VCaP (cell line): ENCODE measurements around the gene B4GALT1.

ENCODE experiments used
- H3K27ac ChIP-seq: fragments of 450-650 bp; 2 replicates; pipeline ENCODE4 v1.5.1; 2017
- TF ChIP-seq, protein P1 (sequence below): fragments of 450-650 bp; conservative IDR thresholded peaks from 2 replicates; pipeline ENCODE4 v1.5.1; 2017; ENCODE audit warnings: mild to moderate bottlenecking, moderate library complexity

The B4GALT1 gene

DNA sequence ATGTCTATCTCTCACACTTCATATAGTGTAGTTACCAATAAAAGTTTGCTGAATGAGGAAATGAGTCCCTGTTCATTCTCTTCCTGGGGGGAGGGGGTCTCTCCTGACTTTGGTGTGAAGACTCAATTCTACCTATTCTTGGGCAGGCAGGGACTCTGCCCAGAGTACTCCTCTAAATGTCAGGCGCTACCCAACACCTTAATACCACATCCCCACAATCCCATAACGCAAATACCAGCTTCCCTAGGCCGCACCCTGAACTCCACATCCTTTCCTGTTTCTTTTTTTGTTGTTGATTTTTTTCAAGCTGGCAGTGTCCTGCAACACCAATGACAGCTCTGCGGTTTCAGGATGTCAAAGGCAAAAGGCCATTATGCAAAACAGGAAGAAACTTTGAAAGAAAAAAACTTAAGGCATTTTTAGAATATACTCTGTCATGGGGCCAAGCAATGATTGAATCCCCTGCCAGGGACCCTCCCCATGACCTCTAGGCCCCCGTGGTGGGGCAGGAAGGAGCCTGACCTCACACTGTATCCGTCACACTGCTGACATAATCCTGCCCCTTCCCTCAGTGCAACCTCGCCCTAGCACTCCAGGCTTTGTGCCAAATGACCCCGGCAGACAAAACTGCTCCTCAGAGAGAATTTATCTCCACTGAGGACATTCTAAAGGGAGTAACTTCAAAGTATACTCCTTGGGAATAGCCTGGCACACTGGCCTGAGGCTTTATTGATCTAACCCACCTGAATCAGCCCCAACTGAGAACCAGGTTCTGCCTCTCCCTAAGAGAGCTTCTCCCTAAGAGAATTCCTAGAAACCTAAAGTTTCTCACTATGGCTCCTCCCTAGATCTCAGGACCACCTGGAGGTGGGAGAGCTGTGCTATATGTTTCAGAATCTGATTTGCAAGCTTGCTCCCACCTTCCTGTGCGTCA lies 8.0 kb downstream of the B4GALT1 start:
- TF ChIP-seq, protein P1, sequence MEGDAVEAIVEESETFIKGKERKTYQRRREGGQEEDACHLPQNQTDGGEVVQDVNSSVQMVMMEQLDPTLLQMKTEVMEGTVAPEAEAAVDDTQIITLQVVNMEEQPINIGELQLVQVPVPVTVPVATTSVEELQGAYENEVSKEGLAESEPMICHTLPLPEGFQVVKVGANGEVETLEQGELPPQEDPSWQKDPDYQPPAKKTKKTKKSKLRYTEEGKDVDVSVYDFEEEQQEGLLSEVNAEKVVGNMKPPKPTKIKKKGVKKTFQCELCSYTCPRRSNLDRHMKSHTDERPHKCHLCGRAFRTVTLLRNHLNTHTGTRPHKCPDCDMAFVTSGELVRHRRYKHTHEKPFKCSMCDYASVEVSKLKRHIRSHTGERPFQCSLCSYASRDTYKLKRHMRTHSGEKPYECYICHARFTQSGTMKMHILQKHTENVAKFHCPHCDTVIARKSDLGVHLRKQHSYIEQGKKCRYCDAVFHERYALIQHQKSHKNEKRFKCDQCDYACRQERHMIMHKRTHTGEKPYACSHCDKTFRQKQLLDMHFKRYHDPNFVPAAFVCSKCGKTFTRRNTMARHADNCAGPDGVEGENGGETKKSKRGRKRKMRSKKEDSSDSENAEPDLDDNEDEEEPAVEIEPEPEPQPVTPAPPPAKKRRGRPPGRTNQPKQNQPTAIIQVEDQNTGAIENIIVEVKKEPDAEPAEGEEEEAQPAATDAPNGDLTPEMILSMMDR: no peak
- peak overlapping the region; percentile 81; the same call in 1 of the 2 replicates for H3K27ac ChIP-seq

DNA sequence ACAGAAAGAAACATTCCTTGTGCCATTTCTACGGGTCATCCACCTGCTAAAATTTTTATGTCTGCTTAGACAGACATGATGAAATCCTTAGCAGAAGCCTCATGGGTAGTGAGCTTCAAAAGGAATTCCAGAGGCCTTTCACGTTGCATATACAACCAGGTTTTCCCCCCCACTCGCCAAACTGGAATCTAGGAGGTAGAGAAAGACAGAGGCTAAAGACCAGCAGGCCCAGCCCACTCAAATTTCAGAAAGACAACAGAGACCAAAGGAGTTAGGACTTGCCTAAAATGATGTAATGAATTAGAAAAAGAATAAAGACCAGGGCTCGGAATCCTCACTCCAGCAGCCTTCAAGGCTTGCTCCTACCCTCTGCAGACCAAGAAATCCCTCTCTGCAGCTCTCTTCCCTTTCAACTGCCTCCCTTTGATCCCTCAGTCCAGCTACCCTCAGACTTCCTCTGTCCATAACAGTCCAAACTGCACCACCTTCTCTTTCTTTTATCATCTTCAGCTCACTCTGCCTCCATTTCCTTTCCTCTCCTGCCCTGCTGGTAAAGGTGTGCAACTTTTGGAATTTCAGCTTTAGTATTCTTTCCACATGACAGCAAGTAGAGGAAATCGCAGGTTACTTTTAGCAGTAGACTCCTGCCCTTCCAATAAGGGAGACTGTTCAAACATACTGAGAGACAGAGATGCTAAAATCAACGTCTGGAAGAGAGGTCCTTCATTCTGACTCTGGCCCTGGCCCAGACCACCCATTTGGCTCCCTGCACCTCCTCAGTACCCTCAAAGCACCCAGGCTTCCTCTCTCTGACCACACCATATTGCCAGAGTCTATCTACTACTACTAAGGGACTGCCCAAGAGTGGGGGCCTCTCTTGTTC lies 8.9 kb downstream of the B4GALT1 start:
- no peak overlapping the region for H3K27ac ChIP-seq
- TF ChIP-seq, protein P1: no peak

DNA sequence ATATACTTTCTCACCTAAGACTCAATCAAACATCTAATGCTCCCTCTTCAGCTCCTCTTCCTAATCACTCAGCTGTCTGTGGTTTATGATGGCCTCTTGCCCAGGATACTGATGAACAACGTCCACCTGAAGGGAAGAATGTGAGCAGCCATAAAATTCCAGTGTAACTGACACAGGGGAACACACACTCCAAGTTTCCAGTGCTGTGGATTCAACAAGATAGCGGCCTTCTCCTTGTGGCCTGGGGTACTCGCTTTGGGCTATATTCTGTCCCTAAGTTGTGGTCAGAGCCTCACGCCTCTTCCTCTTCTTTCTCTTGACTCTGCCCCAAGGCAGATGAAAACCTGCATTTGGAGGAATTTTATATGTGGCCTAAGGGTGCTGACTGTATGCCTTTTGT lies 11.7 kb downstream of the B4GALT1 start:
- TF ChIP-seq, protein P1: no peak
- H3K27ac ChIP-seq: no peak overlapping the region

DNA sequence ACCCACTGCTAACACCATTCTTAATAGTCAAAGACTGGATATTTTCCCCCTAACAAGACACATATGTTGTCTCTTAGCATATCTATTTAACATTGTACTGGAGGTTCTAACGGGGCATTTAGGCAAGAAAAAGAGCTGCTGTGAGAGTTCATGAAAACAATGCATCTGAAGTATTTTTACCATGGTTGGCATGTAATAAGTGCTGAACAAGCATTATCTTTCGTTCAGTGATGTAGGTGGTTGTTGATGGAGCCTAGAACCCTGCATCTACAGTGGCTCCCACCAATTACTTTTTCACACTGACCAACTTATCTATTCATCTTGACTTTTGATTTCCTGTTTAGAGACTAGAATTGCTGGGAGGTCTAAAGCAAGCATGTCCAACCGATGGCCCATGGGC lies 12.8 kb downstream of the B4GALT1 start:
- TF ChIP-seq, protein P1: no peak
- no peak overlapping the region for H3K27ac ChIP-seq

DNA sequence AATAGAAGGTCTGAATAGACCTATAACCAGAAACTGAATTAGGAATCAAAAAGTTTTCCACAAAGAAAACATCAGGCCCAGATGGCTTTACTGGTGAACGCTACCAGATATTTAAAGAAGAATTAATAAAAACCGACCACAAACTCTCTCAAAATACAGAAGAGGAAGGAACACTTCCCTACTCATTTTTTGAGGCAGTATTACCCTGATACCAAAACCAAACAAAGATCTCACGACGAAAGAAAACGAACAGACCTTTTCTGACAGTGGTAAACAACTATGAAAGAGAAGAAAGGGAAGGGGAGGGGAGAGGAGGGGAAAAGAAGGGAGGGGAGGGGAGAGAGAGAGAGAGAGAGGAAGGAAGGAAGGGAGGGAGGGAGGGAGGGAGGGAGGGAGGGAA lies 13.5 kb downstream of the B4GALT1 start:
- TF ChIP-seq, protein P1: no peak
- H3K27ac ChIP-seq: no peak overlapping the region

DNA sequence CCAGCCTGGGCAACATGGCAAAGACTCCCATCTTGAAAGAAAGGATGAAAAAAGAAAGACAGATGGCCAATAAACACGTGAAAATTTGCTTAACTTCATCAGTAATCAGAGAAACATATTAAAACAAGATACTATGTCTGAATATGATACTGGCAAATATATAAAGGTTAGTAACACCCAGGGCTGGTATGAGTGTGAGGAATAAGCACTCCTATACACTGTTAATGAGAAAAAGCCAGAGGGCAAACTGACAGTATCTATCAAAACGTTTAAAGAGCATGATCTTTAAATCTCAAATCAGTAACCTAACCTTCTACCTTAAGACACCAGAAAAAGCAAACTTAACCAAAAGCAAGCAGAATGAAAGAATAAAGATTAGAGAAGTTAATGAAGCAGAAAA lies 14.1 kb downstream of the B4GALT1 start:
- TF ChIP-seq, protein P1: no peak
- no peak overlapping the region for H3K27ac ChIP-seq

DNA sequence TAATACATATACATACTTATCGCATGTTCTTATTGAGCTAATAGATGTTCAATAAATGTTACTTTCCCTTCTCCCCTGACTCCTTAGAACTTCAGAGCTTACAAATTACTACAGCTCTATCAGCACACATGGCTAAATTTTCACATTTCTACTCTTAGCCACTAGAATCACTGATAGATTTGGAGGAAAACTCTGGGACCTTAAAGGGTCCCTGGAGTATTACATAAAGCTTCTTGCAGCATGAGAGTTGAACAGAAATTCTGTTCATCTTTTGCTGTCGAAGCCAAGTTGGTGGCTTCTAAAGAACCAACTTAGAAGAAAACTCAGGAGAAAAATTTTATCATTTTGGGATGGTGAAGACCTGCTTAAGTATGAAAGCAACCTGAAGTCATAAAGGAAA lies 15.5 kb downstream of the B4GALT1 start:
- H3K27ac ChIP-seq: no peak overlapping the region
- TF ChIP-seq, protein P1: no peak
